ENCODE results near the gene COL23A1.

Gene COL23A1

DNA sequence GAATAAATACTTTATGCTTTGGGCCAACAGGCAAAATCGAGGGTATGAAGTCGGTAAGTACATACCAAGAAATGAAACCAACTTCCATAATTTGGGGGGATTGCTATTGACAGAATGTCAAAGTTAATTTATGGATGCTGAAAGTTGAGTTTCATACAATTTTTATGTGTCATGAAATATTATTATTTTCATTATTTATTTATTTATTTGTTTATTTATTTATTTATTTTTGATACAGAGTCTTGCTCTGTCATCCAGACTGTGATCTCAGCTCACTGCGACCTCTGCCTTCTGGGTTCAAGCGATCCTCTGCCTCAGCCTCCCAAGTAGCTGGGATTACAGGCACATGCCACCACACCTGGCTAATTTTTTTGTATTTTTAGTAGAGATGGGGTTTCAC lies 398.5 kb downstream of the COL23A1 start:
- no peak for DNase-seq (ENCODE audit: low read depth)

DNA sequence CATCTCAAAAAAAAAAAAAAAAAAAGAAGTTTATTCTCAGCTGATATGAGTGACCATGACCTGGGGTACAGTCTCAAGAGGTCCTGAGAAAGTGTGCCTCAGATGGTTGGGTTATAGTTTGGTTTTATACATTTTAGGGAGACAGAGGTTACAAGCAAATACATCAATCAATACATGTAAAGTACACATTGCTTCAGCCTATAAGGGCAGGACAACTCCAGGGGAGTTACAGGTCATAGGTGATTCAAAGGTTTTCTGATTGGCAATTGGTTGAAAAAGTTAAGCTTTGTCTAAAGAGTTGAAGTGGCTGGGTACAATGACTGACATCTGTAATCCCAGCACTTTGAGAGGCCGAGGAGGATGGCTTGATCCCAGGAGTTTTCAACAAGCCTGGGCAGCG lies 400.8 kb downstream of the COL23A1 start:
- DNase-seq (ENCODE audit: low read depth), result no peak

Data from fibroblast of the conjunctiva (primary cell).